ENCODE results near the gene IGFALS.

Gene IGFALS

GRCh38 chr16:1763521-1764511, 29.7 kb downstream of the IGFALS start:
- peak; percentile 16 for DNase-seq

GRCh38 chr16:1762879-1763520, 30.5 kb downstream of the IGFALS start:
- DNase-seq: no peak

GRCh38 chr16:1762196-1762878, 31.2 kb downstream of the IGFALS start:
- no peak for DNase-seq

GRCh38 chr16:1761751-1762150, 31.8 kb downstream of the IGFALS start:
- no peak for DNase-seq

- no peak for DNase-seq
Observed at GRCh38 chr16:1760911-1761310, 32.6 kb downstream of the IGFALS start.

- DNase-seq: no peak
Observed at GRCh38 chr16:1759511-1759910, 34.0 kb downstream of the IGFALS start.

GRCh38 chr16:1758923-1759322, 34.6 kb downstream of the IGFALS start:
- DNase-seq: no peak

- no peak for DNase-seq
Observed at GRCh38 chr16:1757714-1758461, 35.6 kb downstream of the IGFALS start.

GRCh38 chr16:1754204-1754603, 39.3 kb downstream of the IGFALS start:
- no peak for DNase-seq

- DNase-seq: no peak
Observed at GRCh38 chr16:1752853-1753252, 40.7 kb downstream of the IGFALS start.

GRCh38 chr16:1751946-1752345, 41.6 kb downstream of the IGFALS start:
- DNase-seq: no peak

- DNase-seq: peak; percentile 21
Observed at GRCh38 chr16:1749152-1750117, 44.1 kb downstream of the IGFALS start.

GRCh38 chr16:1747934-1748333, 45.6 kb downstream of the IGFALS start:
- DNase-seq: no peak

- DNase-seq: peak; percentile 75
Observed at GRCh38 chr16:1746693-1747195, 46.8 kb downstream of the IGFALS start.

GRCh38 chr16:1745900-1746692, 47.4 kb downstream of the IGFALS start:
- peak; percentile 98 for DNase-seq

GRCh38 chr16:1745181-1745899, 48.2 kb downstream of the IGFALS start:
- peak; percentile 97 for DNase-seq

GRCh38 chr16:1744338-1744840, 49.1 kb downstream of the IGFALS start:
- DNase-seq: no peak

GRCh38 chr16:1743376-1744337, 49.8 kb downstream of the IGFALS start:
- DNase-seq: no peak

Measured in EL (cell line).